GM12878 (cell line): Measurements from ENCODE around the gene CGN. TPM values are rescaled to one million over a fixed set of nuclear protein-coding genes. Genes with fewer than 3 reads are reported as not detected.

Source experiments
- ATAC-seq: fragments of 200-7000 bp; cut with Tn5 transposase; 3 replicates; pipeline ENCODE4 v1.9.1; 2020; ENCODE audit warnings: mild to moderate bottlenecking, moderate library complexity
- BruUV-seq: library from RNA; stranded (reverse); fragments of 400-500 nt; replicated peaks from 2 replicates; lab custom pipeline; 2021; lab: Mats Ljungman, UMichigan
- CTCF ChIA-PET: fragments of 300-600 bp; sonication (Branson Sonifier 250); formaldehyde crosslinking; extraction: SDS; loops from one replicate; lab custom pipeline; 2021; ENCODE audit warnings: inconsistent platforms; lab: Yijun Ruan, JAX
- POLR2A ChIA-PET: fragments of 350-600 bp; formaldehyde crosslinking; extraction: SDS; loops from one replicate; lab custom pipeline; 2021; ENCODE audit warnings: inconsistent platforms; lab: Charles Lee
- RAD21 ChIA-PET: fragments of 300-600 bp; sonication (Branson Sonifier 250); formaldehyde crosslinking; loops from one replicate; lab custom pipeline; 2023; ENCODE audit warnings: antibody characterized with exemption; ENCODE audit not compliant: unreplicated experiment; lab: Charles Lee
- SMC1A ChIA-PET: fragments of 300-600 bp; sonication (Branson Sonifier 250); formaldehyde crosslinking; loops from one replicate; lab custom pipeline; 2023; ENCODE audit not compliant: unreplicated experiment, uncharacterized antibody; lab: Charles Lee
- DNase-seq: peaks from one replicate; pipeline ENCODE4 v3.0.0-alpha.2; 2011; ENCODE audit warnings: low read depth, low spot score
- FAIRE-seq: peaks from 3 replicates; lab custom pipeline; 2011; peaks lifted over from hg19 to GRCh38; lab: Jason Lieb, UNC
- H2AFZ ChIP-seq: 2 replicates; pipeline ENCODE4 v1.6.0; 2011; ENCODE audit warnings: low read depth, low read length, control low read depth; ENCODE audit not compliant: control insufficient read depth
- H3K27ac ChIP-seq: 2 replicates; pipeline ENCODE4 v1.5.1; 2011; ENCODE audit warnings: control low read depth; ENCODE audit not compliant: control insufficient read depth, insufficient read depth
- H3K27me3 ChIP-seq, 2 experiments: replicated peaks in 1 of 2; 2 replicates each; pipeline versions ENCODE4 v1.6.0 to v1.6.1; 2011; ENCODE audit warnings: low read length in 1 of 2; ENCODE audit not compliant: control insufficient read depth in 2 of 2, insufficient read depth in 2 of 2
- H3K36me3 ChIP-seq, 2 experiments: 2 replicates each; pipeline ENCODE4 v1.5.1; 2011; ENCODE audit warnings: low read length in 1 of 2; ENCODE audit not compliant: control insufficient read depth in 2 of 2, insufficient read depth in 2 of 2
- H3K4me1 ChIP-seq: 2 replicates; pipeline ENCODE4 v1.6.1; 2011; ENCODE audit warnings: mild to moderate bottlenecking, low read length, moderate library complexity, mixed read lengths; ENCODE audit not compliant: control insufficient read depth, insufficient read depth
- H3K4me2 ChIP-seq: 2 replicates; pipeline ENCODE4 v1.6.0; 2011; ENCODE audit warnings: control low read depth; ENCODE audit not compliant: control insufficient read depth, insufficient read depth
- H3K4me3 ChIP-seq: fragments of 200-600 bp; sonication (generic); 2 replicates; pipeline ENCODE4 v1.5.1; 2016
- H3K79me2 ChIP-seq: 2 replicates; pipeline ENCODE4 v1.6.0; 2011; ENCODE audit warnings: low read length; ENCODE audit not compliant: control insufficient read depth, insufficient read depth
- H3K9ac ChIP-seq: 2 replicates; pipeline ENCODE4 v1.8.0; 2011; ENCODE audit warnings: low read length, control low read depth, mixed read lengths; ENCODE audit not compliant: control insufficient read depth, insufficient read depth
- H3K9me3 ChIP-seq: replicated peaks from 3 replicates; pipeline ENCODE4 v1.5.1; 2011; ENCODE audit warnings: mild to moderate bottlenecking, low read length; ENCODE audit not compliant: control insufficient read depth, insufficient read depth
- H4K20me1 ChIP-seq: 2 replicates; pipeline ENCODE4 v1.6.0; 2011; ENCODE audit not compliant: control insufficient read depth, insufficient read depth
- FOXK2 ChIP-seq: fragments of 450-650 bp; IDR thresholded peaks from 2 replicates; pipeline ENCODE4 v1.6.1; 2017; ENCODE audit warnings: mild to moderate bottlenecking, moderate library complexity
- HDAC2 ChIP-seq: fragments of 200-600 bp; sonication (generic); IDR thresholded peaks from 2 replicates; pipeline ENCODE4 v1.6.1; 2017
- HDAC6 ChIP-seq: fragments of 200-600 bp; sonication (generic); IDR thresholded peaks from one replicate; pipeline ENCODE4 v1.8.0; 2017; ENCODE audit warnings: antibody characterized with exemption; ENCODE audit not compliant: unreplicated experiment
- IKZF2 ChIP-seq, 2 experiments: fragments of 450-650 bp; IDR thresholded peaks; 2 replicates each; pipeline ENCODE4 v1.6.1; 2017; ENCODE audit warnings: mild to moderate bottlenecking in 2 of 2, moderate library complexity in 2 of 2
- KDM1A ChIP-seq: fragments of 200-600 bp; sonication (generic); IDR thresholded peaks from 2 replicates; pipeline ENCODE4 v1.6.1; 2016; ENCODE audit warnings: borderline replicate concordance
- MLLT1 ChIP-seq: fragments of 450-650 bp; IDR thresholded peaks from 2 replicates; pipeline ENCODE4 v1.6.1; 2016; ENCODE audit warnings: mild to moderate bottlenecking
- NFYA ChIP-seq: IDR thresholded peaks from 2 replicates; pipeline ENCODE4 v1.6.1; 2011; ENCODE audit warnings: low read depth, mild to moderate bottlenecking, low read length, improper control_type of control experiment, borderline replicate concordance
- NKRF ChIP-seq: fragments of 450-650 bp; conservative IDR thresholded peaks from 2 replicates; pipeline ENCODE4 v1.6.1; 2017; ENCODE audit warnings: mild to moderate bottlenecking, moderate library complexity
- NRF1 ChIP-seq: conservative IDR thresholded peaks from 2 replicates; pipeline ENCODE4 v1.6.1; 2011; ENCODE audit warnings: mild to moderate bottlenecking, low read depth, low read length, improper control_type of control experiment
- PRDM15 ChIP-seq: fragments of 450-650 bp; formaldehyde crosslinking; IDR thresholded peaks from 2 replicates; pipeline ENCODE4 v1.4.0; 2020; ENCODE audit warnings: mild to moderate bottlenecking, moderate library complexity
- SRF ChIP-seq, 2 experiments: IDR thresholded peaks; 2 replicates each; pipeline ENCODE4 v1.6.1; 2011; ENCODE audit warnings: low read depth in 2 of 2, low read length in 2 of 2, mild to moderate bottlenecking in 1 of 2, moderate library complexity in 1 of 2
- SUPT20H ChIP-seq: IDR thresholded peaks from 2 replicates; pipeline ENCODE4 v1.6.1; 2011; ENCODE audit warnings: low read depth, mild to moderate bottlenecking, low read length, moderate library complexity, borderline replicate concordance; ENCODE audit not compliant: control insufficient read depth
- USF2 ChIP-seq: IDR thresholded peaks from 2 replicates; pipeline ENCODE4 v1.6.1; 2011; ENCODE audit warnings: low read depth, low read length, improper control_type of control experiment, borderline replicate concordance
- WGBS: methylation state at CpG from one replicate; pipeline ENCODE4 v1.1.6; 2016; ENCODE audit warnings: low lambda C conversion rate; ENCODE audit not compliant: insufficient replicate concordance, insufficient coverage; ENCODE audit errors: missing lambda C conversion rate; 5-methylcytosine and 5-hydroxymethylcytosine counted together
- in situ Hi-C: fragments of 300-500 bp; cut with MboI; formaldehyde crosslinking; loops from 9 replicates; pipeline ENCODE4 v1.14.3; 2018; ENCODE audit warnings: mixed read lengths
- intact Hi-C: fragments of 100-400 bp; cut with micrococcal nuclease; formaldehyde crosslinking; loops from one replicate; pipeline ENCODE4 v1.14.2; 2022; ENCODE audit not compliant: unreplicated experiment
- polyA plus RNA-seq, 11 experiments: library from polyadenylated mRNA; depleted of rRNA in 4 of 11; unstranded in 6 of 11; stranded (reverse) in 5 of 11; fragments of >200 nt; fragmentation: Nextera tagmentation in 4 of 11; fragmentation: Illumina TruSeq in 1 of 11; extraction: Ambion mirVana in 4 of 11; extraction: Trizol in 1 of 11; gene quantifications; 1 replicate in 1 of 11; 2 replicates in 10 of 11; pipeline versions ENCODE4 v1.2.1 to v1.2.3, GENCODE V29; 2011 to 2016; ENCODE audit warnings: inconsistent platforms in 2 of 11, missing spikeins in 2 of 11, low read depth in 1 of 11
- total RNA-seq, 4 experiments: library from RNA; depleted of rRNA in 3 of 4; stranded (reverse); fragments of >200 nt in 3 of 4; fragmentation: Illumina TruSeq in 1 of 4; extraction: Trizol in 1 of 4; gene quantifications; 2 replicates each; pipeline versions ENCODE4 v1.2.1 to v1.2.3, GENCODE V29; 2013 to 2021

Gene CGN
- total and polyA plus RNA-seq, 10 of the 15 experiments (the other 5 are each of a cell fraction or from before 2014, with no cell fraction given) = 0.11 to 6.5 (median 3.4) TPM

- CTCF ChIA-PET = no interaction called here
- no peaks in the 10 kb centered on the region for H3K36me3 ChIP-seq
- no peak for DNase-seq
- 45% methylated on average over 7 of the region's 7 CpGs for WGBS
- TF ChIP-seq FOXK2 (no peak), IKZF2 (IDR thresholded peaks at IDR 0.05) (no peak), SUPT20H (no peak), KDM1A (no peak), MLLT1 (no peak), PRDM15 (CRISPR knock-in tag) (no peak), NRF1 (no peak), HDAC6 (no peak), NKRF (no peak), USF2 (no peak), NFYA (no peak), HDAC2 (no peak), SRF (IDR thresholded peaks at IDR 0.05; ENCODE audit: low read depth in 2 of 2, low read length in 2 of 2) (no peak)
- TF ChIP-seq, all 136 proteins: peak for 0
- no peaks in the 10 kb centered on the region; a peak in 2 of 4 replicates for H3K27me3 ChIP-seq
- H3K4me2 ChIP-seq = no peak overlapping the region
- no peak overlapping the region for H3K27ac ChIP-seq
- no peaks in the 10 kb centered on the region for H3K4me1 ChIP-seq
- ChIA-PET POLR2A (no interaction called here), RAD21 (no interaction called here), SMC1A (no interaction called here)
- intact Hi-C loops (no loop called here), in situ Hi-C loops (no loop called here)
- no peaks in the 10 kb centered on the region for H3K9me3 ChIP-seq
- ATAC-seq (no peak), FAIRE-seq (no peak)
- H3K9ac ChIP-seq = no peak overlapping the region
- BruUV-seq = no TSS peak
- H2AFZ ChIP-seq = no peak overlapping the region
- H3K4me3 ChIP-seq = no peak overlapping the region
- no peaks in the 10 kb centered on the region for H3K79me2 ChIP-seq
- H4K20me1 ChIP-seq = no peaks in the 10 kb centered on the region
These were observed 36.1 kb downstream of the CGN start for GRCh38 chr1:151547119-151547899.
